GM12878 (cell line): ENCODE measurements around the gene ADAMTS4.

ENCODE experiments used
- EZH2 ChIP-seq: IDR thresholded peaks from 2 replicates; pipeline ENCODE4 v1.6.1; 2012; ENCODE audit warnings: low read depth, mild to moderate bottlenecking, control low read depth, inconsistent platforms, low read length, borderline replicate concordance; ENCODE audit not compliant: control insufficient read depth
- TF ChIP-seq, protein P1 (sequence below), 3 experiments: IDR thresholded peaks in 2 of 3; conservative IDR thresholded peaks in 1 of 3; 2 replicates each; pipeline ENCODE4 v1.5.1; 2011; ENCODE audit warnings: low read depth in 3 of 3, low read length in 3 of 3, mild to moderate bottlenecking in 3 of 3, control low read depth in 2 of 3, moderate library complexity in 2 of 3, inconsistent platforms in 1 of 3, mixed read lengths in 1 of 3; ENCODE audit not compliant: control insufficient read depth in 2 of 3, insufficient read depth in 1 of 3; ENCODE audit errors: extremely low read depth in 1 of 3

DNA sequence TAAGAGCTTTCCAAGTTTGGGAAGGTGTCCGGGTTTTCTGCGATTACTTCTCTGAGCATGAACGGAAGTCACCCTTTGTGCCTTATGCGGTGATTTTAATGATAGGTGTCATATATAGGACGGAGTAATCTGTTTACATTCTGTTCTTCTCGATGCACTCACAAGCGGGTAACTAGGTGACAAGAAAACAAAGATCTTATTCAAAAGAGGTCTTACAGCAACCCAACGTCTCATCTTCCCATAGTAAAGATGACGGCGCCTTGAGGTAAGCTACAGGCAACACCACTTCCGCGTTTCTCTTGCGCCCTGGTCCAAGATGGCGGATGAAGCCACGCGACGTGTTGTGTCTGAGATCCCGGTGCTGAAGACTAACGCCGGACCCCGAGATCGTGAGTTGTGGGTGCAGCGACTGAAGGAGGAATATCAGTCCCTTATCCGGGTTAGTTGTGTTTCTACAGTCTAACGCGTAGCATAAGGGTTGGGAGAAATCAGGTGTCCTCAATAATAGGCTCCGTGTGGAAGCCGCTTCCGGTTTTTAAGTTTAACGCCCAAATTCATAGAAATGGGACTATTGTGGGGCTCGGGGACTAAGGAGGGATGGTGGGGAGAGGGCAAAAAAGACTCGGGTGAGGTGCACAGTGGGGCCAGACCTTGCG, 45.0 kb downstream of the ADAMTS4 start, which contains the start of gene UFC1:
- TF ChIP-seq EZH2: no peak
- TF ChIP-seq, protein P1, sequence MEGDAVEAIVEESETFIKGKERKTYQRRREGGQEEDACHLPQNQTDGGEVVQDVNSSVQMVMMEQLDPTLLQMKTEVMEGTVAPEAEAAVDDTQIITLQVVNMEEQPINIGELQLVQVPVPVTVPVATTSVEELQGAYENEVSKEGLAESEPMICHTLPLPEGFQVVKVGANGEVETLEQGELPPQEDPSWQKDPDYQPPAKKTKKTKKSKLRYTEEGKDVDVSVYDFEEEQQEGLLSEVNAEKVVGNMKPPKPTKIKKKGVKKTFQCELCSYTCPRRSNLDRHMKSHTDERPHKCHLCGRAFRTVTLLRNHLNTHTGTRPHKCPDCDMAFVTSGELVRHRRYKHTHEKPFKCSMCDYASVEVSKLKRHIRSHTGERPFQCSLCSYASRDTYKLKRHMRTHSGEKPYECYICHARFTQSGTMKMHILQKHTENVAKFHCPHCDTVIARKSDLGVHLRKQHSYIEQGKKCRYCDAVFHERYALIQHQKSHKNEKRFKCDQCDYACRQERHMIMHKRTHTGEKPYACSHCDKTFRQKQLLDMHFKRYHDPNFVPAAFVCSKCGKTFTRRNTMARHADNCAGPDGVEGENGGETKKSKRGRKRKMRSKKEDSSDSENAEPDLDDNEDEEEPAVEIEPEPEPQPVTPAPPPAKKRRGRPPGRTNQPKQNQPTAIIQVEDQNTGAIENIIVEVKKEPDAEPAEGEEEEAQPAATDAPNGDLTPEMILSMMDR (IDR thresholded peaks at IDR 0.05 in 2 of 3, conservative IDR thresholded peaks at IDR 0.05 in 1 of 3; ENCODE audit: control insufficient read depth in 2 of 3, extremely low read depth in 1 of 3, insufficient read depth in 1 of 3, low read depth in 3 of 3, low read length in 3 of 3): no peak
